ENCODE data around the gene ARV1.

- TF ChIP-seq CTCF (IDR thresholded peaks at IDR 0.05) (no peak), ZFX (IDR thresholded peaks at IDR 0.05; ENCODE audit: borderline replicate concordance) (no peak)
These were observed 62.2 kb downstream of the ARV1 start for GRCh38 chr1:231040800-231041718.

Data from 22Rv1 (cell line).